ENCODE measurements around the gene ANGEL1.

The ANGEL1 gene

GRCh38 chr14:76834241-76834661, 21.6 kb upstream of the ANGEL1 start:
- no peak for TF ChIP-seq CSRNP3 (CRISPR knock-in tag; IDR thresholded peaks at IDR 0.05)
- no peak for TF ChIP-seq GLIS3 (CRISPR knock-in tag; IDR thresholded peaks at IDR 0.05)
- TF ChIP-seq ARNTL (CRISPR knock-in tag; IDR thresholded peaks at IDR 0.05; ENCODE audit: borderline replicate concordance, low read depth), result no peak
- TF ChIP-seq BACH2 (CRISPR knock-in tag; IDR thresholded peaks at IDR 0.05; ENCODE audit: borderline replicate concordance), result no peak
- ATAC-seq, result no peak

GRCh38 chr14:76833011-76833410, 20.3 kb upstream of the ANGEL1 start:
- TF ChIP-seq PPARA (CRISPR knock-in tag; IDR thresholded peaks at IDR 0.05; ENCODE audit: borderline replicate concordance) (no peak), TCF4 (CRISPR knock-in tag; IDR thresholded peaks at IDR 0.05; ENCODE audit: borderline replicate concordance) (no peak), ZNF70 (CRISPR knock-in tag; IDR thresholded peaks at IDR 0.05) (no peak), ZFP30 (CRISPR knock-in tag; IDR thresholded peaks at IDR 0.05) (no peak), SNAI2 (CRISPR knock-in tag; IDR thresholded peaks at IDR 0.05) (no peak), RARB (CRISPR knock-in tag; IDR thresholded peaks at IDR 0.05) (no peak), POU6F1 (CRISPR knock-in tag; IDR thresholded peaks at IDR 0.05; ENCODE audit: borderline replicate concordance, low read depth) (no peak), ZC3H10 (CRISPR knock-in tag; IDR thresholded peaks at IDR 0.05) (no peak), BACH2 (CRISPR knock-in tag; IDR thresholded peaks at IDR 0.05; ENCODE audit: borderline replicate concordance) (no peak), PATZ1 (CRISPR knock-in tag; IDR thresholded peaks at IDR 0.05; ENCODE audit: borderline replicate concordance) (no peak), ISL1 (CRISPR knock-in tag; IDR thresholded peaks at IDR 0.05) (no peak), OSR1 (CRISPR knock-in tag; IDR thresholded peaks at IDR 0.05) (no peak), TOX (CRISPR knock-in tag; IDR thresholded peaks at IDR 0.05; ENCODE audit: borderline replicate concordance) (no peak), ZFP3 (CRISPR knock-in tag; IDR thresholded peaks at IDR 0.05) (no peak), GLIS3 (CRISPR knock-in tag; IDR thresholded peaks at IDR 0.05) (no peak)
- no peak for ATAC-seq

- no peak for ATAC-seq
- TF ChIP-seq TSHZ2 (CRISPR knock-in tag; IDR thresholded peaks at IDR 0.05) (no peak), ZFP3 (CRISPR knock-in tag; IDR thresholded peaks at IDR 0.05) (no peak), ZC3H10 (CRISPR knock-in tag; IDR thresholded peaks at IDR 0.05) (no peak), ZNF70 (CRISPR knock-in tag; IDR thresholded peaks at IDR 0.05) (no peak), CSDC2 (CRISPR knock-in tag; IDR thresholded peaks at IDR 0.05) (no peak), OSR1 (CRISPR knock-in tag; IDR thresholded peaks at IDR 0.05) (no peak), CREB5 (CRISPR knock-in tag; IDR thresholded peaks at IDR 0.05; ENCODE audit: low read depth) (no peak), CSRNP3 (CRISPR knock-in tag; IDR thresholded peaks at IDR 0.05) (no peak), ZFP30 (CRISPR knock-in tag; IDR thresholded peaks at IDR 0.05) (no peak), ZNF8 (CRISPR knock-in tag; IDR thresholded peaks at IDR 0.05) (no peak), ARNTL (CRISPR knock-in tag; IDR thresholded peaks at IDR 0.05; ENCODE audit: borderline replicate concordance, low read depth) (no peak), PATZ1 (CRISPR knock-in tag; IDR thresholded peaks at IDR 0.05; ENCODE audit: borderline replicate concordance) (no peak), ZNF565 (CRISPR knock-in tag; conservative IDR thresholded peaks at IDR 0.05; ENCODE audit: low read depth) (no peak), TOX (CRISPR knock-in tag; IDR thresholded peaks at IDR 0.05; ENCODE audit: borderline replicate concordance) (no peak), PPARA (CRISPR knock-in tag; IDR thresholded peaks at IDR 0.05; ENCODE audit: borderline replicate concordance) (no peak), GLIS3 (CRISPR knock-in tag; IDR thresholded peaks at IDR 0.05) (no peak), SNAI2 (CRISPR knock-in tag; IDR thresholded peaks at IDR 0.05) (no peak), ESRRG (CRISPR knock-in tag; IDR thresholded peaks at IDR 0.05) (no peak), TCF4 (CRISPR knock-in tag; IDR thresholded peaks at IDR 0.05; ENCODE audit: borderline replicate concordance) (no peak)
Observed at GRCh38 chr14:76832503-76832988, 19.9 kb upstream of the ANGEL1 start.

Data from SK-N-SH treated with all-trans-retinoic acid at 6 μM for 48 hours (cell line).